ENCODE data around the gene ALPP.
"Not testable (repeated sequence)": the region's sequence is repeated elsewhere in the genome, so short reads cannot be mapped to it uniquely, and the experiment has no call there.

ALPP gene

GRCh38 chr2:232377841-232378734 lies 463 bp upstream of the ALPP start:
- intact Hi-C loops (cut with DNase I), result no loop called here
- DNase-seq, result peak in 2 of 10 donors; percentile 27 to 68

- peak in 3 of 10 donors; percentile 49 to 69 (median 49) for DNase-seq
- intact Hi-C loops (cut with DNase I), result not testable (repeated sequence)
Measured at GRCh38 chr2:232379610-232380590, 1.3 kb downstream of the ALPP start.

DNA sequence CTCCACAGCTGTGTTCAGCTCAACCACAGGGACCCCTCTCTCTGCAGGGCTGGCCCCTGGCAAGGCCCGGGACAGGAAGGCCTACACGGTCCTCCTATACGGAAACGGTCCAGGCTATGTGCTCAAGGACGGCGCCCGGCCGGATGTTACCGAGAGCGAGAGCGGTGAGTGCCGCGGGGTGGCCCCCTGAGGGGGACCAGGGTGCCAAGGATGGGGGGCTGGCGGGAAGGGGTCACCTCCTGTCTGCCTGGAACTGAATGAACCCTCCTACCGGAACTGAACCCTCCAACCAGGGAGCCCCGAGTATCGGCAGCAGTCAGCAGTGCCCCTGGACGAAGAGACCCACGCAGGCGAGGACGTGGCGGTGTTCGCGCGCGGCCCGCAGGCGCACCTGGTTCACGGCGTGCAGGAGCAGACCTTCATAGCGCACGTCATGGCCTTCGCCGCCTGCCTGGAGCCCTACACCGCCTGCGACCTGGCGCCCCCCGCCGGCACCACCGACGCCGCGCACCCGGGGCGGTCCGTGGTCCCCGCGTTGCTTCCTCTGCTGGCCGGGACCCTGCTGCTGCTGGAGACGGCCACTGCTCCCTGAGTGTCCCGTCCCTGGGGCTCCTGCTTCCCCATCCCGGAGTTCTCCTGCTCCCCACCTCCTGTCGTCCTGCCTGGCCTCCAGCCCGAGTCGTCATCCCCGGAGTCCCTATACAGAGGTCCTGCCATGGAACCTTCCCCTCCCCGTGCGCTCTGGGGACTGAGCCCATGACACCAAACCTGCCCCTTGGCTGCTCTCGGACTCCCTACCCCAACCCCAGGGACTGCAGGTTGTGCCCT lies 2.9 kb downstream of the ALPP start:
- intact Hi-C loops (cut with DNase I), result not testable (repeated sequence)

GRCh38 chr2:232382331-232383225 lies 4.0 kb downstream of the ALPP start:
- DNase-seq, result peak in 3 of 10 donors; percentile 35 to 61 (median 52)
- intact Hi-C loops (cut with DNase I), result no loop called here

More for the DNA sequence above, 2.9 kb downstream of the ALPP start:
- peak in 3 of 10 donors; percentile 45 to 76 (median 67) for DNase-seq

DNA sequence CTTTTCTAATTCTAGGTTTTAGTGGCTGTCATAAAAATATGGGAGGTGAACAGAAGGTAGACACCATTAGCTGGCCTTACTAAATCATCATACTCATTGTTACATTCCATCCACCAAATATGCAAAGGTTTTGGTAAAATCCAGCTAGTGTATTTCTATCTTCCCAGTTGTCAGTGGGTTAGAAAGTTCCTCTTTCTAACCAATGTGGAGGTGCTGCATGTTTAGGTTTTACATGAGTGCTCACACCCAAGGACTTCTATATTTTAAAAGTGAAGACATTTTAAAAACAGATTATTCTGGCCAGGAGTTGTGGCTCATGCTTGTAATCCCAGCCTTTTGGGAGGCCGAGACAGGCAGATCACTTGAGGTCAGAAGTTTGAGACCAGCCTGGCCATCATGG lies 5.9 kb downstream of the ALPP start:
- intact Hi-C loops (cut with DNase I), result no loop called here
- DNase-seq, result no peak

DNA sequence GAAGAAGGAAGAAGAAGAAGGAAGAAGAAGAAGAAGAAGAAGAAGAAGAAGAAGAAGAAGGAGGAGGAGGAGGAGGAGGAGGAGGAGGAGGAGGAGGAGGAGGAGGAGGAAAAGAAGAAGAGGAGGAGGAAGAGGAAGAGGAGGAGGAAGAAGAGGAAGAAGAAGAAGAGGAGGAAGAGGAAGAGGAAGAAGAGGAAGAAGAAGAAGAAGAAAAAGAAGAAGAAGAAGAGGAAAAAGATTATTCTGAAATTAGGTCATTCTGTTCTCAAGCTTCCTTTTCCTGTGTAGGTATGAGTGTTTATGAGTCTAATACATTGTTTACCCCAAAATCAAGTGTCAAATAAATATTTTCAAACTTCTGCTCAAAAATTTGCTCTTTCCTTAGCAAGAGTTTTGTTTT lies 6.5 kb downstream of the ALPP start:
- intact Hi-C loops (cut with DNase I); DNase-seq: not testable (repeated sequence)

- peak in 3 of 10 donors; percentile 21 to 40 (median 26) for DNase-seq
- intact Hi-C loops (cut with DNase I), result no loop called here
Measured at GRCh38 chr2:232385660-232386489, 7.3 kb downstream of the ALPP start.

- peak in 1 of 10 donors; percentile 36 for DNase-seq
- intact Hi-C loops (cut with DNase I), result no loop called here
Measured at GRCh38 chr2:232386490-232386739, 7.9 kb downstream of the ALPP start.

DNA sequence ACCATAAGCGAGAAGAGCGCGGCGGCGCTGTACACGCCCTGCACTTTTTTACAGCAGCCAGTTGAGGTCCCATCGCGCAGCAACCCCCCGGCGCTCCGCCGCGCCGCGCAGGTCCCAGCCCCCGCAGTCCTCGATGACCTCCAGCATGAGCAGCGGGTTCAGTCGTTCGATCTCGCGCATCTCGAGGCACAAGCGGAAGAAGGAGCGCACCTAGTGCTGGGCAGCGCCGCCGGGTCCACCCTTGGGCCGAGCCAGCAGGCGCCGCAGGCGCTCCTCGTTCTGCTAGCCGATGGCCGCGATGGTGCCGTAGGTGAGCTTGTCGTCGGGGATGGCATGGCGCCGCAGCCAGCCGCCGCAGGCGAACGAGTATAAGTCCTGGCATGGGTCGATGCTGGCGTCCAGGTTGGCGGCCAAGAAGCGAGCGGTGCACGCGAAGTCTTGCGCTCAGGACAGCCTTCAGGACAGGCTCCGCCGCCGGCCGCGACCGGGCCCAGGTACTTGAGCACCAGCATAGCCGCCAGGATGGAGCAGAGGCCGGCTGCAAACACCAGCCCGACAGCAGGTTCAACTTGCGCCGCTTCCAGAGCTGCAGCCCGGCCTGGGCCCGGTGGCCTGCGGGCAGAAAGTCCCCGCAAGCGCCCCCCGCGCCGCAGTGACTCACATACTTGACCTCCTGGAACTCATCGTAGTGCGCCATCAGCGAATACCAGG lies 8.3 kb downstream of the ALPP start:
- intact Hi-C loops (cut with DNase I), result no loop called here
- DNase-seq, result peak in 3 of 10 donors; percentile 52 to 79 (median 79)

- intact Hi-C loops (cut with DNase I), result no loop called here
- DNase-seq, result peak in 2 of 10 donors; percentile 37 to 45
Measured at GRCh38 chr2:232387451-232388171, 9.1 kb downstream of the ALPP start.

DNA sequence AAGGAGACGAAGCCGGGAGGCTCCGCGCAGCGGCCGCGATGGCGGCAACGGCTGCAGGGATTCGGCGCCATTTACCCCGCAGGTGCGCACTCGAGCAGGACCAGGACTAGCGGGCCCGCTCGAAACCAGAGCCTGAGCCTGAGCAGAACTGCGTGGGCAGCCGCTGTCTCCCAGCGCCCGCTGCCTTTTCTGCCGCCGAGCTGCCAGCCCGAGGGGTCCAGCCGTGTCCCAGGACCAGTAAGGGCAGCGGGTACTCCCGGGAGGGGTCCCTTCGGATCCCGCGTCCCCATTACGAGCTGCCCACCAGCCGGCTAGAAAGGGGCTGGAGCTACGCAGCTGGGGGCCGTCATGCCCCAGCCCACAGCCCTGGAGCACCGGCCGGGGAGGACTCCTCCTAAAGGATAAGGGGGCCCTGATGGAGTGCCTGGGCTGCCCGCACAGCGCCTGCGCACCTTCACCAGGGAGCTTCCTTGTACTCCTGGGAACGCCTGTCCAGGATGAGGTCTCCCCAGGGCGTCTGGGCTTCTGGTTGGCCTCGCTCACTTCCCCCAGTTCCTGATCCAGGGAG lies 9.9 kb downstream of the ALPP start:
- DNase-seq, result peak in 2 of 10 donors; percentile 76 to 80
- intact Hi-C loops (cut with DNase I), result no loop called here

- peak in 3 of 10 donors; percentile 11 to 35 (median 29) for DNase-seq
- intact Hi-C loops (cut with DNase I), result no loop called here
Measured at GRCh38 chr2:232389327-232389726, 10.8 kb downstream of the ALPP start.

- intact Hi-C loops (cut with DNase I), result no loop called here
- DNase-seq, result no peak
Measured at GRCh38 chr2:232390661-232391060, 12.1 kb downstream of the ALPP start.

DNA sequence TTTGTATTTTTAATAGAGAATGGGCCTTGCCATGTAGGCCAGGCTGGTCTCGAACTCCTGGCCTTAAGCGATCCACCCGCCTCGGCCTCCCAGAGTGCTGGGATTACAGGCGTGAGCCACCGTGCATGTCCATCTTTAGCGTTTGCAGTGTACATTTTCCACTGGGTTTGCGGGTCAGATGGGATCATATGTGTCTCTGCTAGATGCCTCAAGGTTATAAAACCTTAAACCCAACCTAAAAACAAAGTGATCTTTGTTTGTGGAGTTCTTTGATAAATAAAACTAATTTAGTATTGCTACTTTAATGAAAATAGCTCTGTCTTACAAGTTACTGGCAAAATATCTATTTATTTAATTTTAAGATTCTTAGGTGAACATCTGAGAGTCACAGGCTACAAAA lies 15.0 kb downstream of the ALPP start:
- DNase-seq, result peak in 1 of 10 donors; percentile 26
- intact Hi-C loops (cut with DNase I), result no loop called here

GRCh38 chr2:232394431-232394830 lies 15.9 kb downstream of the ALPP start:
- intact Hi-C loops (cut with DNase I), result not testable (repeated sequence)
- peak in 2 of 10 donors; percentile 7 to 18 for DNase-seq

GRCh38 chr2:232395586-232395985 lies 17.0 kb downstream of the ALPP start:
- intact Hi-C loops (cut with DNase I), result no loop called here
- peak in 1 of 10 donors; percentile 5 for DNase-seq

DNA sequence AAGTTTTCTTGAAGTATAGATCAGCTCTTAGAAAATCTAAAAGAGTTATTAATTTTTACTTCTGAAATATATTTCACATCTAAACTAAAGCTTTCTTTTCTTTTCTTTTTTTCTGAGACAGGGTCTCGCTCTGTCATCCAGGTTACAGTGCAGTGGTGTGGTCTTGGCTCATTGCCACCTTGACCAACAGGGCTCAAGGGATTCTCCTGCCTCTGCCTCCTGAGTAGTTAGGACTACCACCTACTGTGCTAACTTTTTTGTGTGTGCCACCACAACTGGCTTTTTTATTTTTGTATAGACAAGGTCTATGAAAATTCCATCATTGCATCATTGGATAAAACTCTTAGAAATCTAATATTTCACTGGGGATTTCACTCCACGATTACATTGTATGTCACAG lies 18.1 kb downstream of the ALPP start:
- intact Hi-C loops (cut with DNase I), result no loop called here
- peak in 2 of 10 donors; percentile 3 to 5 for DNase-seq
